Suprapubic skin (tissue), 4 donors: ENCODE results near the gene WDR27.
"Not testable (repeated sequence)": the region's sequence is repeated elsewhere in the genome, so short reads cannot be mapped to it uniquely, and the experiment has no call there.

Experiments used
- CTCF ChIP-seq, 2 donors: fragments of 200-600 bp in 1 of 2; fragments of 450-650 bp in 1 of 2; sonication (generic) in 1 of 2; IDR thresholded peaks; one replicate each; pipeline ENCODE4 v1.5.1; 2016 to 2019; ENCODE audit warnings: antibody characterized with exemption in 2 of 2, mild to moderate bottlenecking in 1 of 2, moderate library complexity in 1 of 2
- POLR2A ChIP-seq, 2 donors: fragments of 450-650 bp; IDR thresholded peaks; one replicate each; pipeline ENCODE4 v1.6.1; 2017; ENCODE audit warnings: antibody characterized with exemption in 2 of 2, mild to moderate bottlenecking in 2 of 2, moderate library complexity in 2 of 2
- POLR2AphosphoS5 ChIP-seq, 3 donors: sonication (generic); formaldehyde crosslinking; IDR thresholded peaks; one replicate each; pipeline ENCODE4 v1.6.1; 2017; ENCODE audit warnings: antibody characterized with exemption in 3 of 3

- not testable (repeated sequence) for TF ChIP-seq CTCF, POLR2AphosphoS5, POLR2A (IDR thresholded peaks at IDR 0.05)
These were observed 4.7 kb downstream of the WDR27 start for GRCh38 chr6:169697115-169697514.
